ENCODE data around the gene TNS1. TPM values are rescaled to one million over a fixed set of nuclear protein-coding genes. Genes with fewer than 3 reads are reported as not detected.

TNS1 gene
- polyA plus RNA-seq, 1 of the 3 experiments (the other 2 are of a cell fraction): 12.1 TPM

DNA sequence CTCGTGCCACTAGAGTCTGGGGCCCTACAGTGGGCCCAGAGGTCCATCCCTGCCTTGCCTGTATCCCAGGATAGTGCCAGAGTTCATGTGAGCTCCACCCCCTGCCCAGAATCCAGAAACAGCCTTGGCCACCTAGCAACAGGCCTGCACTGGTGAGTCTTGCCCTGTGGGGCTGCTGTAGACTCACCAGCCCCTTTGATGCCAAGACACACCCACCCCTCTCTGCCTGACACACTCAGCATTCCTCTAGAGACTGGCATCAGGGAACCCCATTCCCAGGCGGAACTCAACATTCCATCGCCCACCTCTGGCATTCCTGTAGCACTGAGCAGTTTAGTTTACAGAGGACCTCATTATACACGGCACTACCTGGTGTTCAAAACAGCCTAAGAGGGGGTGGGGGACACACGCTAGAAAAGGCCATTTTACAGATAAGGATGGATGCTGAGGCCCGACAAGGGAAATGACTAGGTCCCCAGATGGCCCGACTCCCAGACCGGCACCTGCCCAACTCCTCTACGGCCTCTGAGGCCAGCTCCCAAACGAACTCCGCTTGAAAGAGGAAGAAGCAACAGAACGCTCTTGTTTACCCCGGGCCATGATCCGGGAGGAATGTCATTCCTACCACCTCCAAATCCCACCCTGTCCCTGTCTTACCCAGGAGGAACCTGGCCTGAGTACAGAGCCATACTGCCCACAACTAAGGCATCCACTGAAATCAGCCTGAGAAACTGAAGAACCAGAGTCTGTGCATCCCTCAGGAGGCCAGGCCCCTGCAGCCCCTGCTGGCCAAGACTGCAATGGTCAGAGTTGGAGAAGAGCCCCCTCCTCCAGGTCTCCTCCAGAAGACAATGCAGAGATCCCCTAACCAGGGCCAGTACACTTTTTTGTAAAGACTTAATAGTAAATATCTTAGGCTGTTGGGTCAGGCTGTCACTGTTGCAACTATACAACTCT, 180.2 kb downstream of the TNS1 start:
- H3K4me2 ChIP-seq: no peak overlapping the region
- H2AFZ ChIP-seq (ENCODE audit: low read depth): no peak overlapping the region
- H3F3A ChIP-seq (replicated peaks; ENCODE audit: insufficient read depth): peaks cover 3% of the 10 kb centered on the region
- H4K20me1 ChIP-seq (ENCODE audit: insufficient read depth): peaks cover 23% of the 10 kb centered on the region; the same call in 1 of the 2 replicates
- H3K9me3 ChIP-seq: no peaks in the 10 kb centered on the region
- H3K79me2 ChIP-seq (ENCODE audit: insufficient read depth): no peaks in the 10 kb centered on the region
- H3K9ac ChIP-seq: no peak overlapping the region
- H3K9me2 ChIP-seq: no peaks in the 10 kb centered on the region
- peaks cover 19 to 41% of the 10 kb centered on the region in 2 experiments for H3K36me3 ChIP-seq (replicated peaks in 1 of 2; ENCODE audit: control insufficient read depth in 1 of 2, insufficient read depth in 2 of 2, low read length in 1 of 2)
- no peaks in the 10 kb centered on the region; a peak in 1 of 4 replicates for H3K4me1 ChIP-seq (ENCODE audit: control insufficient read depth in 1 of 2, insufficient read depth in 2 of 2, low read depth in 1 of 2, low read length in 1 of 2)
- POLR2A ChIA-PET: no interaction called here
- CTCF ChIA-PET: interaction anchor here (0.7 to 1.8 kb wide), 5 partner anchors 16 to 167 kb away, joined by 3 to 8 read pairs (median 4); no protein-coding TSS in a partner anchor
- no peaks in the 10 kb centered on the region for H3K27me3 ChIP-seq (ENCODE audit: insufficient read depth)
- 91% methylated on average over 5 of the region's 14 CpGs for WGBS (ENCODE audit: low lambda C conversion rate)
- no peak for DNase-seq
- no peak for TF ChIP-seq JUND (IDR thresholded peaks at IDR 0.05)
- no peak for TF ChIP-seq TAF1 (IDR thresholded peaks at IDR 0.05; ENCODE audit: borderline replicate concordance, low read depth, low read length)
- H3K4me3 ChIP-seq (ENCODE audit: low read depth in 2 of 2, low read length in 1 of 2): no peak overlapping the region
- no peak overlapping the region; a peak in 2 of 4 replicates for H3K27ac ChIP-seq (ENCODE audit: low read depth in 2 of 2, low read length in 1 of 2)

DNA sequence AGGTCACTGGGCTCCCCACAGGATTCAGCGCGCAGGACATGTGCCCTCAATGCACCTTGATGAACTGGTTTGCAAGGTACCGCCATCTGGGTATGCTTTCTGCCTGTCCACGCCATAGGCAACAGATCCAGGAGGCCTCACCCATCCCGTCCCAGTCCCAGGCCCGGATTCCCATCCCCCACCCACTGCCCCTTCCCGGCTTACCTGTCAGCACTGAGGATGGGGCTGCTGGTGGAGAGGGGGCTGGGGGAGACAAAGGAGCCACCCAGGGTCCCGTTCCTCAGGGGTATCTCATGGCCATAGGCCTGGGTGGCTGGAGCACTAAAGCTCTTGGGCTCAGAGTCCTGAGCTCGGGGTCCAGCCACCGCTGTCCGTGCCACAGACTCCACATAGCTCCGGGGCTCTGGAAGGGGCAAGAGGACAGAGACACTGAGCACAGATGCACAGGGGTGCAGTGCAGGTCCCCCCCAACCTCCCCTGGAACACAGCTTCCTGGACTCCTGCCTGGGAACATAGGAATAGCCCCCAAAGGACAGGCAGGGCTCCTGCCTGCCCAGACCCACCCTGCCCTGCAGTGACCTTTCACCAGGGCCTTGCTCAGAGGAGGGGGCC, 181.2 kb downstream of the TNS1 start:
- POLR2A ChIA-PET: no interaction called here
- TF ChIP-seq MEF2A (IDR thresholded peaks at IDR 0.05; ENCODE audit: borderline replicate concordance, low read depth) (no peak), RCOR1 (IDR thresholded peaks at IDR 0.05; ENCODE audit: low read length) (no peak), ELF1 (IDR thresholded peaks at IDR 0.05) (no peak), POLR2AphosphoS5 (IDR thresholded peaks at IDR 0.05; ENCODE audit: low read depth, low read length) (no peak), RFX5 (IDR thresholded peaks at IDR 0.05; ENCODE audit: low read length) (no peak), MXI1 (IDR thresholded peaks at IDR 0.05; ENCODE audit: low read depth, low read length) (no peak), YY1 (IDR thresholded peaks at IDR 0.05; ENCODE audit: low read depth) (no peak), EZH2phosphoT487 (IDR thresholded peaks at IDR 0.05; ENCODE audit: borderline replicate concordance, low read depth) (no peak), CHD2 (IDR thresholded peaks at IDR 0.05; ENCODE audit: low read length, partially characterized antibody) (no peak), NFIC (IDR thresholded peaks at IDR 0.05; ENCODE audit: borderline replicate concordance) (no peak), FOXM1 (IDR thresholded peaks at IDR 0.05; ENCODE audit: low read depth) (no peak)
- TF ChIP-seq, protein P1, sequence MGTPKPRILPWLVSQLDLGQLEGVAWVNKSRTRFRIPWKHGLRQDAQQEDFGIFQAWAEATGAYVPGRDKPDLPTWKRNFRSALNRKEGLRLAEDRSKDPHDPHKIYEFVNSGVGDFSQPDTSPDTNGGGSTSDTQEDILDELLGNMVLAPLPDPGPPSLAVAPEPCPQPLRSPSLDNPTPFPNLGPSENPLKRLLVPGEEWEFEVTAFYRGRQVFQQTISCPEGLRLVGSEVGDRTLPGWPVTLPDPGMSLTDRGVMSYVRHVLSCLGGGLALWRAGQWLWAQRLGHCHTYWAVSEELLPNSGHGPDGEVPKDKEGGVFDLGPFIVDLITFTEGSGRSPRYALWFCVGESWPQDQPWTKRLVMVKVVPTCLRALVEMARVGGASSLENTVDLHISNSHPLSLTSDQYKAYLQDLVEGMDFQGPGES (IDR thresholded peaks at IDR 0.05; ENCODE audit: low read depth, low read length): no peak
- TF ChIP-seq, protein P2, sequence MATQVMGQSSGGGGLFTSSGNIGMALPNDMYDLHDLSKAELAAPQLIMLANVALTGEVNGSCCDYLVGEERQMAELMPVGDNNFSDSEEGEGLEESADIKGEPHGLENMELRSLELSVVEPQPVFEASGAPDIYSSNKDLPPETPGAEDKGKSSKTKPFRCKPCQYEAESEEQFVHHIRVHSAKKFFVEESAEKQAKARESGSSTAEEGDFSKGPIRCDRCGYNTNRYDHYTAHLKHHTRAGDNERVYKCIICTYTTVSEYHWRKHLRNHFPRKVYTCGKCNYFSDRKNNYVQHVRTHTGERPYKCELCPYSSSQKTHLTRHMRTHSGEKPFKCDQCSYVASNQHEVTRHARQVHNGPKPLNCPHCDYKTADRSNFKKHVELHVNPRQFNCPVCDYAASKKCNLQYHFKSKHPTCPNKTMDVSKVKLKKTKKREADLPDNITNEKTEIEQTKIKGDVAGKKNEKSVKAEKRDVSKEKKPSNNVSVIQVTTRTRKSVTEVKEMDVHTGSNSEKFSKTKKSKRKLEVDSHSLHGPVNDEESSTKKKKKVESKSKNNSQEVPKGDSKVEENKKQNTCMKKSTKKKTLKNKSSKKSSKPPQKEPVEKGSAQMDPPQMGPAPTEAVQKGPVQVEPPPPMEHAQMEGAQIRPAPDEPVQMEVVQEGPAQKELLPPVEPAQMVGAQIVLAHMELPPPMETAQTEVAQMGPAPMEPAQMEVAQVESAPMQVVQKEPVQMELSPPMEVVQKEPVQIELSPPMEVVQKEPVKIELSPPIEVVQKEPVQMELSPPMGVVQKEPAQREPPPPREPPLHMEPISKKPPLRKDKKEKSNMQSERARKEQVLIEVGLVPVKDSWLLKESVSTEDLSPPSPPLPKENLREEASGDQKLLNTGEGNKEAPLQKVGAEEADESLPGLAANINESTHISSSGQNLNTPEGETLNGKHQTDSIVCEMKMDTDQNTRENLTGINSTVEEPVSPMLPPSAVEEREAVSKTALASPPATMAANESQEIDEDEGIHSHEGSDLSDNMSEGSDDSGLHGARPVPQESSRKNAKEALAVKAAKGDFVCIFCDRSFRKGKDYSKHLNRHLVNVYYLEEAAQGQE (IDR thresholded peaks at IDR 0.05; ENCODE audit: low read depth, low read length): no peak
- TF ChIP-seq, protein P3, sequence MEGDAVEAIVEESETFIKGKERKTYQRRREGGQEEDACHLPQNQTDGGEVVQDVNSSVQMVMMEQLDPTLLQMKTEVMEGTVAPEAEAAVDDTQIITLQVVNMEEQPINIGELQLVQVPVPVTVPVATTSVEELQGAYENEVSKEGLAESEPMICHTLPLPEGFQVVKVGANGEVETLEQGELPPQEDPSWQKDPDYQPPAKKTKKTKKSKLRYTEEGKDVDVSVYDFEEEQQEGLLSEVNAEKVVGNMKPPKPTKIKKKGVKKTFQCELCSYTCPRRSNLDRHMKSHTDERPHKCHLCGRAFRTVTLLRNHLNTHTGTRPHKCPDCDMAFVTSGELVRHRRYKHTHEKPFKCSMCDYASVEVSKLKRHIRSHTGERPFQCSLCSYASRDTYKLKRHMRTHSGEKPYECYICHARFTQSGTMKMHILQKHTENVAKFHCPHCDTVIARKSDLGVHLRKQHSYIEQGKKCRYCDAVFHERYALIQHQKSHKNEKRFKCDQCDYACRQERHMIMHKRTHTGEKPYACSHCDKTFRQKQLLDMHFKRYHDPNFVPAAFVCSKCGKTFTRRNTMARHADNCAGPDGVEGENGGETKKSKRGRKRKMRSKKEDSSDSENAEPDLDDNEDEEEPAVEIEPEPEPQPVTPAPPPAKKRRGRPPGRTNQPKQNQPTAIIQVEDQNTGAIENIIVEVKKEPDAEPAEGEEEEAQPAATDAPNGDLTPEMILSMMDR (IDR thresholded peaks at IDR 0.05): no peak
- TF ChIP-seq, protein P4, sequence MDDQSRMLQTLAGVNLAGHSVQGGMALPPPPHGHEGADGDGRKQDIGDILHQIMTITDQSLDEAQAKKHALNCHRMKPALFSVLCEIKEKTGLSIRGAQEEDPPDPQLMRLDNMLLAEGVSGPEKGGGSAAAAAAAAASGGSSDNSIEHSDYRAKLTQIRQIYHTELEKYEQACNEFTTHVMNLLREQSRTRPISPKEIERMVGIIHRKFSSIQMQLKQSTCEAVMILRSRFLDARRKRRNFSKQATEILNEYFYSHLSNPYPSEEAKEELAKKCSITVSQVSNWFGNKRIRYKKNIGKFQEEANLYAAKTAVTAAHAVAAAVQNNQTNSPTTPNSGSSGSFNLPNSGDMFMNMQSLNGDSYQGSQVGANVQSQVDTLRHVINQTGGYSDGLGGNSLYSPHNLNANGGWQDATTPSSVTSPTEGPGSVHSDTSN (IDR thresholded peaks at IDR 0.05): no peak
- TF ChIP-seq, protein P5, sequence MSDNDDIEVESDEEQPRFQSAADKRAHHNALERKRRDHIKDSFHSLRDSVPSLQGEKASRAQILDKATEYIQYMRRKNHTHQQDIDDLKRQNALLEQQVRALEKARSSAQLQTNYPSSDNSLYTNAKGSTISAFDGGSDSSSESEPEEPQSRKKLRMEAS (IDR thresholded peaks at IDR 0.05; ENCODE audit: low read depth): no peak

More for the DNA sequence above, 181.2 kb downstream of the TNS1 start:
- Histone ChIP-seq H3K9me2 (no peaks in the 10 kb centered on the region), H3K27me3 (ENCODE audit: insufficient read depth) (no peaks in the 10 kb centered on the region), H3K4me1 (ENCODE audit: control insufficient read depth in 1 of 2, insufficient read depth in 2 of 2, low read depth in 1 of 2, low read length in 1 of 2) (peaks cover 0 to 5% of the 10 kb centered on the region in 2 experiments; a peak in 1 of 4 replicates), H2AFZ (ENCODE audit: low read depth) (no peak overlapping the region), H3K9ac (no peak overlapping the region), H3K4me2 (no peak overlapping the region), H3F3A (replicated peaks; ENCODE audit: insufficient read depth) (peaks cover 1% of the 10 kb centered on the region), H4K20me1 (ENCODE audit: insufficient read depth) (peaks cover 23% of the 10 kb centered on the region; the same call in 1 of the 2 replicates), H3K27ac (ENCODE audit: low read depth in 2 of 2, low read length in 1 of 2) (no peak overlapping the region; a peak in 2 of 4 replicates), H3K4me3 (ENCODE audit: low read depth in 2 of 2, low read length in 1 of 2) (no peak overlapping the region), H3K9me3 (no peaks in the 10 kb centered on the region), H3K79me2 (ENCODE audit: insufficient read depth) (no peaks in the 10 kb centered on the region), H3K36me3 (replicated peaks in 1 of 2; ENCODE audit: control insufficient read depth in 1 of 2, insufficient read depth in 2 of 2, low read length in 1 of 2) (peaks cover 25 to 45% of the 10 kb centered on the region in 2 experiments)
- CTCF ChIA-PET: interaction anchor here (0.7 to 1.8 kb wide), 5 partner anchors 15 to 168 kb away, joined by 3 to 8 read pairs (median 3); no protein-coding TSS in a partner anchor
- no peak for DNase-seq
- 94% methylated on average over 9 of the region's 12 CpGs for WGBS (ENCODE audit: low lambda C conversion rate)
